DMS79 treated with DMSO at 0.1 percent for 48 hours (cell line): ENCODE results near the gene TMEM266.

Experiments
- DNase-seq: peaks from one replicate; lab custom pipeline; 2025; lab: John Stamatoyannopoulos, UW

The TMEM266 gene

DNA sequence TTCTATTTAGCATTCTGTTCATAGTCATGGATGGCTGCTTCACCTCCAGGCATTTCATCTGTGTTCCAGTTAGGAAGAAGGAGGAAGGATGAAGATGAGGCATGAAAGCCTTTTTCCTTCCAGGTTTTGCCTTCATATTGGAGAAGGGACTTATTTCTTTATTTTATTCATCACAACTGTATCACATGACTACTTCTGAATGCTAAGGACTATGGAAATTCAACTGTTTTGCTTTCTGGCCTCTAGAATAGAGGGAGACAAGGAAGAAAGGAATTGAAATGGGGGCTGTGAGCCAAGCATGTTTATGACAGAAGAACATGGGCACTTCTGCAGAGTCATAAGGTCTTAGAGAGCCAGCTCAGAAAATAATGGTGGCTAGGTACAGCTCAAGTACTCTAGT, 10.4 kb downstream of the TMEM266 start:
- DNase-seq = no peak

DNA sequence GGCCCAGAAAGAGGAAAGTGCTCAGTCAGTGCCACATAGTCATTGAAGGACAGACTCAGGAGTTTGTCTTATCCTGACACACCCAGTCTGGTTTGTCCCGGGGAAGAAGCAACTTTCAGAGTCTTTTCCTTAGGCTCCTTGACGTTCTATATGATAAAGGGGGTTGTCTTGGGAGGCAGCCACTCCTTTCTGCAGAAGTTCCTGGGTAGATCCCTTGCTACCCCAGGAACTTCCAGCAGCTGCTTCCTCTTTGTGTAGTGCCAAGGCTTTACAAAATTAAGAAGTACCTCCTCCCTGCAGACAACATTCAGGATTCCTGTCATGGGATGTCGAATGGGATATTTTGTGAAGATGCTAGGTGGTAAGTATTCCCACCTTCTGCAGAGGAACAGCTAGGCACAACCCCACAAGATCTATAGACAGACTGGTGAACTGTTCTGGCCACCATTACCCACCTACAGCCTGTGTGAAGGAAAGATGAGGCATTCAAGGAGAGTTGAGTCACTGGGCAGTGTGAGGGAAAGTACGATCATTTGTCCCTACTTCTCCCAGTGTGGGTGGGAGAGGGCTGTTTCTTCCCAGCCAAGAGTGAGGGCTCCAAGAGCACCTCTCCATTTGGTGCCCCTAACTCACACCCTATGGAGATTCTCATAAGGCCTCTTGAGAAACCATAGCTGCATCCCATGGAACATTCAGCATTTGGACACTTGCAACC, 11.3 kb downstream of the TMEM266 start:
- DNase-seq = no peak

- no peak for DNase-seq
These were observed 12.0 kb downstream of the TMEM266 start for GRCh38 chr15:76071806-76072205.

DNA sequence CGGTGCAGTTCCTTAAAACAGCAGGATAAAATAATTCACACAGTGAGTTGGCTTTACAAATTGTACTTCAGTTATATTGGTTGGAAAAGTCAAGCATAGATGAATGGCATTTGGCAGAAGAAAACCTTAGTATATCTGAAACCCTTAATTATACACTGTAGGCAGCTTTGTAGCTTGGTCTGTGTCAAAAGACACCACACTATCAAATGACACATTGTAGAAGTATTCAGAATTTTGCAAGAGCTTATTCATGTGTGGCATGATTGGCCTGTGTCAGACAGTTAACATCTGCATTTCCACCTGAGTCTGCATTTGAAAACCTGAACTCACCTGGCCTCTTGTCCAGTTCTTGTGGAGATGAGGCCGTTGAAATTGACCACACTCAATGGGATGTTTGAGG, 13.8 kb downstream of the TMEM266 start:
- no peak for DNase-seq

DNA sequence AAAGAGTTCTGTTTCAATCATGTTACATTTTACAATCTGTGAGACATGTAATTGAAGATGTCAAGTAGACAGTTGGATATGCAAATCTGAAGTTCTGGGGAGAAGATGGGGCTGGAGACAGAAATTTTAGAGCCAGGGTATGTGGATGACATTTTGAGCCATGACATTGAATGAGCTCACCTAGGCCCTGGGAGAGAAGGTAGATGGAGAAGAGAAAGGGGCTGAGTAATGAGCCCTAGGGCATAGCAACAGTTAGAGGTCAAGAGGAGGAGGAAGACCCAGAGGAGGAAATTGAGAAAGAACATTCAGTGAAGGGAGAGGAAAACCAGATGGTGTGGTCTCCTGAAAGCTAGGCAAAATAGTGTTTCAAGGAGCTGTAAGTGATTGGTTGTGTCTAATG, 15.3 kb downstream of the TMEM266 start:
- no peak for DNase-seq

DNA sequence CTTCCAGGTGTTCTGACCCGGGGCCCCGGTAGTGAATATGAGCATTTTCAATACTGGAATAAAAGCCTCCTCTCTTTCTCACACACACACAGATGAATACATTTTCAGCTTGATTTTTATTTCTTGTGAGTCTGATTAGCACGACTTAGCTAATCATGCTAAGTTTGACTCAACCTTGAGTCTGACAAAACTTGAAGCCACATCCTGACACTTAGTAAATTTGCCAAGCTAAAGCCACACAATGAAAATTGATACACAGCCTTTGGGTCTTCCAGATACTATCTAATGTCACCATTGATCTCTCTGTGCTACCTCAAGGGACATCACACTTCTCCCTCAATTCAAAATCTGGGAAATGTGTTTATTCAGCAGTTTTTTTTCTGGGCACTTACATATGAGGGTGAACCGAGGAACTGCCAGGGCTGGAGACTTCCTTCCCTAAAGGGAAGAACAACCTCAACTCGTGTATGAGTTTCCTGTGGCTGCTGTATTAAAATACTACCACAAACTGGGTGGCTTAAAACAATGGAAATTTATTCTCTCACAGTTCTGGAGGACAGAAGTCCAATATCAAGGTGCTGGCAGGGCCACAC, 18.6 kb downstream of the TMEM266 start:
- no peak for DNase-seq

GRCh38 chr15:76084256-76084655, 24.5 kb downstream of the TMEM266 start:
- DNase-seq = no peak

DNA sequence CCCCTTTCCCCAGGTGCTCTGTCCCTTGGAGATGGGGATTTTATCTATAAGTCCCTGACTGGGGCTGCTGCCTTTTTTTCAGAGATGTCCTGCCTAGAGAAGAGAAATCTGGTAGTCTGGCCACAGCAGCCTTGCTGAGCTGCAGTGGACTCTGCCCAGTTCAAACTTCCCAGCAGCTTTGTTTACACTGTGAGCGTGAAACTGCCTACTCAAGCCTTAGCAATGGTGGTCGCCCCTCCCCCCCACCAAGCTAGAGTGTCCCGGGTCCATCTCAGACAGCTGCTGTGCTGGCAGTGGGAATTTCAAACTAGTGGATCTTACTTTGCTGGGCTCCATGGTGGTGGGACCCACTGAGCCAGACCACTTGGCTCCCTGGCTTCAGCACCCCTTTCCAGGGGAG, 38.9 kb downstream of the TMEM266 start:
- no peak for DNase-seq

- DNase-seq = no peak
These were observed 39.6 kb downstream of the TMEM266 start for GRCh38 chr15:76099388-76099787.

DNA sequence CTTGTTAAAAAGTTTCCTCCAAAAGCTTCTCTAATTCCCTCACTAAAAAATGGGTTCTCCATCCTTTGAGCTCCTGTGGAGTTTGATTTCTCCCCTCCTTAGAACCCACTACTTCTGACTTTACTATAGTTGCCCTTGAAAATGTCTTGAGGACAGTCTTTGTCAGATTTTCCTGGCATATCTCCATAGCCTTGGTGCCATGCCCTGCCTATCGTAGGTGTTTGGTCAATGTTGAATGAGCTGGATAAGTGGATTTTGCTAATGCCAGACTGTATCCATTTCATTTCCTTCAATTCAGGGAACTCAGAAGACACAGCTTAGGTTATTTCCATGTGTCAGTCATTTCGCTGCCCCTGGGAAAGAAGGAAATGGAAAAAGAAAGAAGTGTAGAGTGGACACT, 40.6 kb downstream of the TMEM266 start:
- no peak for DNase-seq

- no peak for DNase-seq
These were observed 41.9 kb downstream of the TMEM266 start for GRCh38 chr15:76101655-76102054.

DNA sequence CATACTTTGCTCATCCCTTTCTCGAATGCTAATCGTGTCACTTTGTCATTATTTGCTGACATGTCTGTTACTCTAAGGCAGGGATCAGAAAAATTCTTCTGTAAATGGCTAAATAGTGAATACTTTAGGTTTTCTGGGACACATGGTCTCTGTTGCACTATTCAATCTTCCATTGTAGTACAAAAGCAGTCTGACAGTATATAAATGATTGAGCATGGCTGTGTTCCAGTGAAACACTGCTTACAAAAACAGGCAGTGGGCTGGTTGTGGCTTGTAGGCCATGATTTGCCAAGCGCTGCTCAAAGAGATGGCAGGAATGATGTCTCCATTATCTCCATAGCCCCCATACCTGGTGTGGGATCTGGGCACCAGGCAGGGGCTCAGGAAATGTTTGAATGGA, 45.6 kb downstream of the TMEM266 start:
- no peak for DNase-seq

DNA sequence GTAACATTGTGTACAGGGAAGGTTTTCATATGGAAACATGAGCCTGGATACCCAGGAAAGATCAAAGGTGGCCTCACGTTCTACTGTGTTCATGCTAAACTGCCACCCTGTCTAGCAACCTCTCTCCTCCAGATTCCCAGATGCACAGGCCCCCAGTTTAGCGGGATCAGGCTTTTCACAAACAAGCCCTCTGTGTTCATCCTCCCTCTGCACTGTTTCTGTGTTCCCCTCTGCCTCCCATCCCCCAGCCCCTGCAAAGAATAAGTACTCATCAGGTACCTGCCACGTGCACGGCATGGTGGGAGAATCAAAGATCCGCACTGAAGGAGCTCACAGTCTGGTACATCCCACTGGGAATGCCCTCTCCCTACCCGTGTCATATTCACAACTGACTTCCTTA, 46.1 kb downstream of the TMEM266 start:
- no peak for DNase-seq

DNA sequence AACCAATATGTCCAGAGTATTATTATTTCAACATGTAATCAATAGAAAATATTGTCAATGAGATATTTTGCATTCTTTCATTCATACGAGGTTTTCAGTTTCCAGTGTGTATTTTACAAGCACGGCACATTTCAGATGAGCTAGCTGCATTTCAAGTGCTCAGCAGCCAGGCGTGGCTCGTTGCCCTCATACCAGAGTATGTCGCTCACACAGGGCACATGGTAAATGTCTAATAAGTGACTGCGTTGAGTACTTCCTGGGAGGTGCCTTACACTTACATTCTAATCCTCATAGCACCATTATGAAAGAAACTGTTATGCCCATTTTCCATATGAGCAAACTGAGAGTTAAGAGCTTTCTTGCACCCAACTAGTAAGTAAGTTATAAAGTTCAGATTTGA, 47.4 kb downstream of the TMEM266 start:
- DNase-seq = no peak

DNA sequence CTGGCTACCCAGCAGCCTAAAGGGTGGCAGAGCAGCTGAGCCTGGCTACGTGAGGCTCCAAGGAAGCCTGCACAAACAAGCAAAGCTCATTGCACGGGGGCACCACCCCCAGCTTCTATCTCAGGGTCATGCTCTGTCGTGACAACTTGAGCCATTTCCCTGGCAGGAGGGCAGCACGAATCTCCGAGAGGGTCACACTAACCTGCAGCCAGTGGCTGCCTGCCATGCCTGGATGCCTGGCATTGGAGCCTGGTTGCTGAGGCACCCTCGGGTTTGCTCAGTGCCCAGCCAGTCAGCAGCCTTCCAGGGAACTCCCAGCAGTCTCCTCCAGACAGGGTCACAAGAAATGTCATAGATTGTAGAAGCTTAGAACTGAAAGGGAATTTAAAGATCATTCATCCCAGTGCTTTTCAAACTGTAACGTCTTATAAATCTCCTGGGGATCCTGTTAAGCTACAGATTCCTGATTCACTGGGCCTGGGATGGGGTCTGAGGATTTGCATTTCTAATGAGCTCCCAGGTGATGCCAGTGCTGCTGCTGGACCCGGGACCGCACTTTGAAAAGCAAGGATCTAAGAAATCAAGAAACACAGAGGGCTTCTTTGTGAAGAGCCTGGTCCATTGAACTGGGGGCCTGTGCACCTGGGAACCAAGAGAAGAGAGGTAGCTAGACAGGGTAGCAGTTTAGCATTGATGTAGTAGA, 48.4 kb downstream of the TMEM266 start:
- DNase-seq = no peak

DNA sequence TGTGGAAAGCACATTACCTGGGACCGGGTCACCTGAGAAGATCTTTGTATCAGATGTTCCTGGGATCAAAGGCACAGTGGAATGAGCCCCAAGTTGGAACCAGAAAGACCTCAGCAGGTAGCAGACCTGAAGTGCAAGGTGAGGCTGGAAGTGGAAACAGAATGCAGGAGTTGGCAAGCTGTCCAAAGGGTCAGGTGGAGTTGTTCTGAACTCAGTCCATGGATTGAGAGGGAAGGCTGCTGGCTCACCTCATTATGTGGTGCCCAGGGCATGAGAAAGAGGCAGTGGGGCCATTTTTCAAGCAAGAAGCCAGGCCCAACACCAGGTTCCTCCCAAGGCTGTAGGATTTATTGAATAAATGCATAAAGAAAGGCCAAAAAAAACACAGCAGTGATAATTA, 49.3 kb downstream of the TMEM266 start:
- DNase-seq = no peak

DNA sequence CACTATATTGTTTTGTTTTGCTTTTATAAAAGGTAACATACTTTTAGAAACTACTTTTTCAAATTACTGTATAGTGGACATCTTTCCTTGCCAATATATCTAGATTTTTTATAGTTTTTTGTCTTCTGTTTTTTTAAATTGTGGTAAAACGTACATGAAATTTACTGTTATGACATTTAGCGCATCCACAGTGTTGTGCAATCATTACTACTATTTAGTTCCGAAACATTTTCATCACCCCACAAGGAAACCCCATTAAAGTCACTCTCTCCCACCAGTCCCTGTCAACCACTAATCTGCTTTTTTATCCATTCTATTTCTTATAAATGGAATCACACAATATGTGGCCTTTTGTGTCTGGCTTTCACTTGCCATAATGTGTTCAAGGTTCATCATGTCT, 54.8 kb downstream of the TMEM266 start:
- no peak for DNase-seq

DNA sequence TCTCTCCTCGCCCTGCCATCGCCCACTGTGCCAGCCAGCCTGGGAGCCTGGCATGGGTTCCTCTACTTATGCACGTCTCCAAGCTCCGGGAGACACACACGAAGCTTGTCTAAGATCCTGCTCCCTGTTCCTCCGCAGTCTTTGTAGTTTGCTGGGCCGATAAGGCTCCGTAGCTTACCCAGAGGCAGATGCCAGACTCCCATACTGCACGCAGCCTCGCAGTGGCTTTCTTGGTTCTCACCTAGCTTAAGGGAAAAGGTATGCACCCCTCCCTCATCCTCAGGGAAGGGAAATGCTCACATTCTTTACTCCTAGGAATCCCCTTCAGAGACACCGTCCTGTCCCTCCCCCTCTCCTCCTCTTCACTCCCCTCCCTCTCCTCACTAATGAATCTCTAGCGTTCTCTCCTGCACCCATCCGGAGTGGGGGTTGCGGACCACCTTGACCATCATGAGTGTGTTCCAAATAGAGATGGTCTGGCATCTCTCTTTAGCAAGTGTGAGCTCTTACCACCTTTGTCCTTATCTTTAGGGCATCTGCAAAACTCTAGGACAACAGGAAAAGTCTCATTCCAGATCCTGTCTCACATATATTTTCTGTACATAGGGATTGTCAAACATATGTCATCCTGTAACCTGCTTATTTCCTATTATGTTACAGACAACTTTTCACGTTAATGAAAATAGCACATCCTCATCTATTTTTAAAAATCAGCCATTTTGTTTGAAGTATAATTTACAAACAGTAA, 56.5 kb downstream of the TMEM266 start:
- no peak for DNase-seq

DNA sequence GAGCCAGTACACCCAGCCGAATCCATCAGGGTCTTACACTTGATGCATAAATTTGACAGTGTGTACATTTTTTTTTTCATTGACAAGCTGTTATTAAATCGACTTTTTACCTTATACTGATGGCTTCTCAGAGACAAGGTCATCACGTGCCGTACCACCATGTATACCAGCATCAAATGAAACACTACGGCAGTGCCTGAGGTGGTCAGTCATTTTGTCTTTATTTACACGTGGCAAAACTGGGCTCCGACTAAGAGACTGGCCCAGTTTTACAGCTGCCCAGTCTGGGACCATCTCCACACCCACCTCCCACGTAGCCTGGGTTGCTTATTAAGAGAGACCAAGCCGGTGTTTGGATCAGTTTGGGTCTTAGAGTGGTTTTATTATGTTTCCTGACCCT, 57.4 kb downstream of the TMEM266 start:
- DNase-seq = no peak

- DNase-seq = no peak
These were observed 59.0 kb downstream of the TMEM266 start for GRCh38 chr15:76118767-76119166.

GRCh38 chr15:76123031-76123430, 63.2 kb downstream of the TMEM266 start:
- DNase-seq = no peak

DNA sequence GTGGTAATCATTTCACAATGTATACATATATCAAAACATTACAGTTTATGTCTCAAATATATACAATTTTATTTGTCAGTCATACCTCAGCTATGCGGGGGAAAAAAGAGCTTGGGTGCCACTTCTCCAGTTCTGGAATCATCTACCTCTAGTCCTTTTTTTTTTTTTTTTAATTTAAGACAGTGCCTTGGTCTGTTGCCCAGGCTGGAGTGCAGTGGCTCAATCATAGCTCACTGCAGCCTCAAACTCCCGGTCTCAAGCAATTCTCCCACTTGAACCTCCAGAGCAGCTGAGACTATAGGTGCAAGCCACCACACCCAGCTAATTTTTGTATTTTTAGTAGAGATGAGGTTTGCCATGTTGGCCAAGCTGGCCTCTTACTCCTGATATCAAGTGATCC, 67.4 kb downstream of the TMEM266 start:
- DNase-seq = no peak

GRCh38 chr15:76127880-76128279, 68.1 kb downstream of the TMEM266 start:
- no peak for DNase-seq
